H1 (cell line): Measurements from ENCODE around the gene CAPN14.

ENCODE experiments used
- BRCA1 ChIP-seq: IDR thresholded peaks from 2 replicates; pipeline ENCODE4 v1.6.1; 2012; ENCODE audit warnings: low read depth, low read length, improper control_type of control experiment
- CEBPB ChIP-seq: IDR thresholded peaks from 2 replicates; pipeline ENCODE4 v1.6.1; 2012; ENCODE audit warnings: low read depth, low read length
- CTCF ChIP-seq, 3 experiments: IDR thresholded peaks; 1 replicate in 2 of 3; 2 replicates in 1 of 3; pipeline versions ENCODE4 v1.5.1 to v1.6.1; 2011; ENCODE audit warnings: low read length in 3 of 3, mild to moderate bottlenecking in 3 of 3, inconsistent platforms in 2 of 3, low read depth in 1 of 3, moderate library complexity in 1 of 3; ENCODE audit not compliant: insufficient read depth in 1 of 3; ENCODE audit errors: control extremely low read depth in 1 of 3
- EZH2 ChIP-seq: fragments of 200-600 bp; sonication (generic); IDR thresholded peaks from 2 replicates; pipeline ENCODE4 v1.7.1; 2012; ENCODE audit warnings: low read depth, mild to moderate bottlenecking, moderate library complexity, low read length, inconsistent platforms; ENCODE audit not compliant: severe bottlenecking
- MAX ChIP-seq: IDR thresholded peaks from 2 replicates; pipeline ENCODE4 v1.6.1; 2012; ENCODE audit warnings: inconsistent platforms
- TEAD4 ChIP-seq: IDR thresholded peaks from 2 replicates; pipeline ENCODE4 v1.6.1; 2012; ENCODE audit warnings: low read depth, low read length, inconsistent platforms, mixed read lengths

DNA sequence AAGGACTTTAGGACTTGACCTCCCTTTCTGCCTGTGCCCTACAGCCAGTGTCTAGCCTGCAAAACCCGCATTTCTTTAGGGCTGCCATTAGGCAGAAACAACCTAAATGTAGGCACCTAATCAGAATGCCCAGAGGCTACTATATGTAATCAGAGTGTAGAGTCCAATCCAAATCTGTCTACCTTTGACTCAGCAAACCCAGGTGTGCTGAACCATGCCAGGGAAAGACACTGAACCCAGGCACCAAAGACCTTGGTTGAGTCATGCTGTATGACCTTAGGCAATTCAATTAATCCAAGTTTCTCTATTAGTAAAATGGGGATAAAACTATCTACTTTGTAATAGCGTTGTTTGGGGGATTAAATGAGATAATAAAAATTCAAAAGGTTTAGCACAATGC, 20.7 kb downstream of the CAPN14 start:
- no peak for TF ChIP-seq BRCA1
- TF ChIP-seq CEBPB = no peak
- TF ChIP-seq EZH2 = no peak
- TF ChIP-seq CTCF (IDR thresholded peaks at IDR 0.05; ENCODE audit: control extremely low read depth in 1 of 3, insufficient read depth in 1 of 3, low read depth in 1 of 3, low read length in 3 of 3) = no peak
- TF ChIP-seq MAX = no peak
- TF ChIP-seq TEAD4 = no peak
